HepG2 (cell line): ENCODE measurements around the gene GUCA2B. TPM values are rescaled to one million over a fixed set of nuclear protein-coding genes. Genes with fewer than 3 reads are reported as not detected.

Experiments
- ATAC-seq: fragments of 200-7000 bp; cut with Tn5 transposase; 3 replicates; pipeline ENCODE4 v1.9.1; 2020; ENCODE audit warnings: mild to moderate bottlenecking, moderate library complexity
- BruUV-seq: library from RNA; stranded (reverse); fragments of 400-500 nt; replicated peaks from 2 replicates; lab custom pipeline; 2021; lab: Mats Ljungman, UMichigan
- CTCF ChIA-PET: fragments of 300-600 bp; formaldehyde crosslinking; extraction: SDS; loops from one replicate; lab custom pipeline; 2021; ENCODE audit warnings: low total read pairs, inconsistent platforms, low intra/inter-chr PET ratio; lab: Yijun Ruan, JAX
- POLR2A ChIA-PET: fragments of 350-600 bp; sonication (Branson Sonifier 250); formaldehyde crosslinking; loops from one replicate; lab custom pipeline; 2020; ENCODE audit warnings: antibody characterized with exemption, inconsistent platforms; lab: Yijun Ruan, JAX
- DNase-seq: peaks from one replicate; pipeline ENCODE4 v3.0.0-alpha.2; 2015; ENCODE audit warnings: low spot score
- FAIRE-seq: peaks from 3 replicates; lab custom pipeline; 2011; peaks lifted over from hg19 to GRCh38; lab: Jason Lieb, UNC
- H2AFZ ChIP-seq: one replicate; pipeline ENCODE4 v1.6.1; 2011; ENCODE audit warnings: low read length, inconsistent platforms
- H3K27ac ChIP-seq: fragments of 300-600 bp; 3 replicates; pipeline ENCODE4 v1.8.0; 2011; ENCODE audit warnings: mixed run types, mild to moderate bottlenecking, mixed read lengths, low read length, inconsistent platforms; ENCODE audit not compliant: insufficient read depth; ENCODE audit errors: extremely low read length
- H3K27me3 ChIP-seq, 2 experiments: fragments of 200-600 bp in 1 of 2; 2 replicates in 1 of 2; 3 replicates in 1 of 2; pipeline versions ENCODE4 v1.6.0 to v1.8.0; 2011; ENCODE audit warnings: low read length in 2 of 2, mild to moderate bottlenecking in 2 of 2, moderate library complexity in 2 of 2, inconsistent platforms in 1 of 2; ENCODE audit not compliant: insufficient read depth in 2 of 2, control insufficient read depth in 1 of 2
- H3K36me3 ChIP-seq, 2 experiments: fragments of 200-600 bp in 1 of 2; replicated peaks in 1 of 2; 2 replicates in 1 of 2; 3 replicates in 1 of 2; pipeline versions ENCODE4 v1.5.1 to v1.8.0; 2011; ENCODE audit warnings: low read length in 2 of 2, inconsistent platforms in 1 of 2; ENCODE audit not compliant: insufficient read depth in 2 of 2, control insufficient read depth in 1 of 2
- H3K4me1 ChIP-seq: 2 replicates; pipeline ENCODE4 v1.5.1; 2012; ENCODE audit warnings: low read length, inconsistent platforms; ENCODE audit not compliant: insufficient read depth
- H3K4me2 ChIP-seq: 2 replicates; pipeline ENCODE4 v1.6.0; 2011; ENCODE audit warnings: low read depth, low read length, inconsistent platforms
- H3K4me3 ChIP-seq, 3 experiments: fragments of 200-600 bp in 1 of 3; sonication (generic), shearing (Covaris generic) in 1 of 3; replicated peaks in 1 of 3; 2 replicates each; pipeline ENCODE4 v1.5.1; 2011 to 2016; ENCODE audit warnings: low read length in 3 of 3, inconsistent platforms in 2 of 3, low read depth in 2 of 3, mild to moderate bottlenecking in 2 of 3, control low read depth in 1 of 3, mixed read lengths in 1 of 3; ENCODE audit not compliant: insufficient read depth in 1 of 3
- H3K79me2 ChIP-seq: one replicate; pipeline ENCODE4 v1.6.1; 2011; ENCODE audit warnings: low read length, inconsistent platforms; ENCODE audit not compliant: insufficient read depth
- H3K9ac ChIP-seq: 2 replicates; pipeline ENCODE4 v1.6.0; 2011; ENCODE audit warnings: mild to moderate bottlenecking, low read depth, low read length, inconsistent platforms; ENCODE audit not compliant: insufficient read depth
- H3K9me3 ChIP-seq: 2 replicates; pipeline ENCODE4 v1.5.1; 2012; ENCODE audit warnings: mild to moderate bottlenecking, low read length
- H4K20me1 ChIP-seq: 2 replicates; pipeline ENCODE4 v1.6.0; 2011; ENCODE audit warnings: inconsistent platforms, mild to moderate bottlenecking, low read length, moderate library complexity; ENCODE audit not compliant: insufficient read depth
- CREB1 ChIP-seq, 2 experiments: fragments of 450-650 bp in 1 of 2; IDR thresholded peaks; 2 replicates each; pipeline ENCODE4 v1.6.1; 2016 to 2017; ENCODE audit warnings: control low read depth in 1 of 2, mild to moderate bottlenecking in 1 of 2, missing compliant biosample characterization in 1 of 2, missing genetic modification characterization in 1 of 2
- PHF20 ChIP-seq: sonication (generic); formaldehyde crosslinking; IDR thresholded peaks from 2 replicates; pipeline ENCODE4 v1.5.0; 2020; ENCODE audit warnings: mild to moderate bottlenecking, missing genetic modification reagents
- REL ChIP-seq: sonication (generic); formaldehyde crosslinking; conservative IDR thresholded peaks from 2 replicates; pipeline ENCODE4 v1.8.0; 2022; ENCODE audit warnings: mild to moderate bottlenecking, missing genetic modification reagents, moderate library complexity
- SOX6 ChIP-seq, 2 experiments: fragments of 450-650 bp in 1 of 2; sonication (generic) in 1 of 2; formaldehyde crosslinking in 1 of 2; IDR thresholded peaks; 2 replicates each; pipeline versions ENCODE4 v1.4.0 to v1.6.1; 2017 to 2020; ENCODE audit warnings: antibody characterized with exemption in 1 of 2, mild to moderate bottlenecking in 1 of 2, missing genetic modification reagents in 1 of 2
- ZNF510 ChIP-seq: sonication (generic); formaldehyde crosslinking; IDR thresholded peaks from 2 replicates; pipeline ENCODE4 v1.4.0; 2020; ENCODE audit warnings: low read depth, mild to moderate bottlenecking, missing genetic modification reagents
- ZNF660 ChIP-seq: sonication (generic); formaldehyde crosslinking; IDR thresholded peaks from 2 replicates; pipeline ENCODE4 v1.5.1; 2020; ENCODE audit warnings: mild to moderate bottlenecking, low read depth, missing genetic modification reagents, borderline replicate concordance
- ZNF709 ChIP-seq: sonication (generic); formaldehyde crosslinking; IDR thresholded peaks from 2 replicates; pipeline ENCODE4 v1.5.0; 2020; ENCODE audit warnings: mild to moderate bottlenecking, missing genetic modification reagents
- ZNF768 ChIP-seq: sonication (generic); formaldehyde crosslinking; IDR thresholded peaks from 2 replicates; pipeline ENCODE4 v1.4.0; 2020; ENCODE audit warnings: missing genetic modification reagents
- WGBS: methylation state at CpG from one replicate; pipeline ENCODE4 v1.1.6; 2017; ENCODE audit warnings: low lambda C conversion rate; 5-methylcytosine and 5-hydroxymethylcytosine counted together
- in situ Hi-C: cut with HindIII; loops from 2 replicates; pipeline ENCODE4 v1.10.0; 2017; ENCODE audit warnings: low pct_unique_long_range_greater_than_20kb; ENCODE audit not compliant: extremely low pct_ligation_motif_present
- intact Hi-C: fragments of 100-400 bp; cut with micrococcal nuclease; formaldehyde crosslinking; loops from one replicate; pipeline ENCODE4 v1.10.0; 2022; ENCODE audit not compliant: unreplicated experiment
- polyA plus RNA-seq, 8 experiments: library from polyadenylated mRNA; depleted of rRNA in 3 of 8; stranded (reverse) in 7 of 8; unstranded in 1 of 8; fragments of >200 nt; fragmentation: Illumina TruSeq in 4 of 8; extraction: Trizol in 4 of 8; gene quantifications; 2 replicates each; pipeline versions ENCODE4 v1.2.1 to v1.2.3, GENCODE V29; 2011 to 2016; ENCODE audit warnings: low read depth in 4 of 8, missing spikeins in 1 of 8, mixed read lengths in 1 of 8; ENCODE audit not compliant: insufficient read depth in 1 of 8
- total RNA-seq, 5 experiments: library from RNA; depleted of rRNA; stranded (reverse); fragments of >200 nt; fragmentation: Illumina TruSeq; extraction: Trizol; gene quantifications; 2 replicates each; pipeline ENCODE4 v1.2.3, GENCODE V29; 2016; ENCODE audit warnings: low read depth in 1 of 5
- TF ChIP-seq, protein P1 (sequence below): sonication (generic); formaldehyde crosslinking; IDR thresholded peaks from 2 replicates; pipeline ENCODE4 v1.5.1; 2020; ENCODE audit warnings: missing genetic modification reagents, mild to moderate bottlenecking, borderline replicate concordance
- TF ChIP-seq, protein P2 (sequence below): sonication (generic); formaldehyde crosslinking; IDR thresholded peaks from 2 replicates; pipeline ENCODE4 v1.4.0; 2020; ENCODE audit warnings: missing genetic modification reagents, low read depth, mild to moderate bottlenecking, borderline replicate concordance

GUCA2B gene
- total and polyA plus RNA-seq, 2 of the 13 experiments (the other 11 are each of a cell fraction or from before 2014, with no cell fraction given) = not detected

DNA sequence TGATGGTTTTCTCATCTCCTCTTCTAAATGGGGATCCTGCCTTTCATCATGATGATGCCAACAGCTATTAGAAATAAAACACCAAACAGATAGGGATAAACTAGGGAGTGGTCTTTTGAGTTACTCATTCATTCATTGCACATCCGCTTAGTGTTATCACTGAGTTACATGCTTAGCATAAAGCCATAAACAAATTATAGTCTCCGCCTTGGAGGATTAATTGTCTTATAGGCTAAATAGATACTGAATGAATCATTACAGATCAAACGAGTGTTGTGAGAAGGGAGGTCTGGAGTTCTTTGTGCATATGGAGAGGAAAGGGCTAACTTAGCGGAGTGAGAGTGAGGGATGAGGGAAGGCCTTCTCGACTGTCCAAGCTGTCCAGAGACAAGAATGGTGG lies 19.8 kb upstream of the GUCA2B start:
- no TSS peak for BruUV-seq
- no peak overlapping the region for H3K4me2 ChIP-seq
- FAIRE-seq = no peak

DNA sequence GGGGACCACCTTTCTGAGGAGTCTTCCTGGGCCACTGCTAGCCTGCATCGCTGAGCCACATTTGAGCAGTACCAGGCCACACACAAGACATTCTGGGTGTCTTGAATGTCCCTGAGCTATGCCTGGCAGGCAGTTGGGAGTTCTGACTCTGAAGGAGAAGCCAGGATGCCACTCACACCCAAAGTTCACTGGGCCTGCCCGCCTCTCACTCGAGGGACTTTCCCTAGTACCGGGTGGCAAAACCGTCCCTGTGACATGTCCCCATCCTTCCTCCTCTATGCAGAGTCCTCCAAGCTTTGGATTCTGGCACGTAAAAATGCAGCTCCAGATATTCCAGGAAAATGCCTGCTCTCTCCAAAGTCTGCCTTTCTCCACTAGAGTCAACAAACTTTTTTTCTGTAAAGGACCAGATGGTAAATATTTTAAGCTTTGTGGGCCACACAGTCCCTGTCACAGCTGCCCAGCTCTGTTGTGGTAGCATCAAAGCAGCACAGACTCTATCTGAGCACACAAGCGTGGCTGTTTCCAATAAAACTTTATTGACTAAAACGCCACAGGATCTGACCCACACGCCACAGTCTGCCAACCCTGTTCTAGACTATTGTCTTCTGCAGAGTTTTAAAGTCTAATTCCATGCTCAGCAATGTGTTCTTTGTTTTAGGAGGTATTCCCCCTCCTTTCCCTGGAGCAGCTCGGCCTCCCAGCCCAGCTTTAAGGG lies 19.2 kb upstream of the GUCA2B start:
- H3K79me2 ChIP-seq = no peaks in the 10 kb centered on the region
- no TSS peak for BruUV-seq
- H3K4me3 ChIP-seq = no peak overlapping the region
- no peak overlapping the region for H3K4me2 ChIP-seq
- in situ Hi-C loops = no loop called here
- H3K36me3 ChIP-seq = no peaks in the 10 kb centered on the region
- H3K27me3 ChIP-seq = peaks cover 0 to 23% of the 10 kb centered on the region in 2 experiments; a peak in 4 of 5 replicates
- DNase-seq (no peak), FAIRE-seq (no peak), ATAC-seq (no peak)
- H4K20me1 ChIP-seq = no peaks in the 10 kb centered on the region
- intact Hi-C loops = no loop called here
- H2AFZ ChIP-seq = no peak overlapping the region
- no peaks in the 10 kb centered on the region for H3K9me3 ChIP-seq
- H3K4me1 ChIP-seq = no peaks in the 10 kb centered on the region
- CTCF ChIA-PET = no interaction called here
- H3K9ac ChIP-seq = no peak overlapping the region
- H3K27ac ChIP-seq = no peak overlapping the region
- whole genome bisulfite sequencing = 16% methylated on average over 8 of the region's 10 CpGs
- POLR2A ChIA-PET = no interaction called here
- TF ChIP-seq, protein P1, sequence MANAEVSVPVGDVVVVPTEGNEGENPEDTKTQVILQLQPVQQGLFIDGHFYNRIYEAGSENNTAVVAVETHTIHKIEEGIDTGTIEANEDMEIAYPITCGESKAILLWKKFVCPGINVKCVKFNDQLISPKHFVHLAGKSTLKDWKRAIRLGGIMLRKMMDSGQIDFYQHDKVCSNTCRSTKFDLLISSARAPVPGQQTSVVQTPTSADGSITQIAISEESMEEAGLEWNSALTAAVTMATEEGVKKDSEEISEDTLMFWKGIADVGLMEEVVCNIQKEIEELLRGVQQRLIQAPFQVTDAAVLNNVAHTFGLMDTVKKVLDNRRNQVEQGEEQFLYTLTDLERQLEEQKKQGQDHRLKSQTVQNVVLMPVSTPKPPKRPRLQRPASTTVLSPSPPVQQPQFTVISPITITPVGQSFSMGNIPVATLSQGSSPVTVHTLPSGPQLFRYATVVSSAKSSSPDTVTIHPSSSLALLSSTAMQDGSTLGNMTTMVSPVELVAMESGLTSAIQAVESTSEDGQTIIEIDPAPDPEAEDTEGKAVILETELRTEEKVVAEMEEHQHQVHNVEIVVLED (CRISPR knock-in tag) = no peak
- TF ChIP-seq ZNF709 (no peak), REL (CRISPR knock-in tag) (no peak)

More for the DNA sequence above, 19.8 kb upstream of the GUCA2B start:
- in situ Hi-C loops (no loop called here), intact Hi-C loops (no loop called here)
- H3K36me3 ChIP-seq = no peaks in the 10 kb centered on the region
- WGBS = 47% methylated on average over 5 of the region's 5 CpGs
- H3K79me2 ChIP-seq = no peaks in the 10 kb centered on the region
- H3K27me3 ChIP-seq = peaks cover 0 to 28% of the 10 kb centered on the region in 2 experiments; a peak in 4 of 5 replicates
- no peak overlapping the region for H3K4me3 ChIP-seq
- H3K4me1 ChIP-seq = no peaks in the 10 kb centered on the region
- no peaks in the 10 kb centered on the region for H3K9me3 ChIP-seq
- H2AFZ ChIP-seq = no peak overlapping the region
- ChIA-PET POLR2A (no interaction called here), CTCF (no interaction called here)
- no peaks in the 10 kb centered on the region for H4K20me1 ChIP-seq
- H3K9ac ChIP-seq = no peak overlapping the region
- ATAC-seq = no peak
- TF ChIP-seq, protein P2, sequence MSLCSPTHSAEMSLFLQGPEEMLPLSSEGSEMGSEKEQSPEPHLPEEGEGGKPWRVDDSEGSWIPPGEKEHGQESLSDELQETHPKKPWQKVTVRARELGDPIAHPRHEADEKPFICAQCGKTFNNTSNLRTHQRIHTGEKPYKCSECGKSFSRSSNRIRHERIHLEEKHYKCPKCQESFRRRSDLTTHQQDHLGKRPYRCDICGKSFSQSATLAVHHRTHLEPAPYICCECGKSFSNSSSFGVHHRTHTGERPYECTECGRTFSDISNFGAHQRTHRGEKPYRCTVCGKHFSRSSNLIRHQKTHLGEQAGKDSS (CRISPR knock-in tag) = no peak
- no peak for TF ChIP-seq SOX6 (IDR thresholded peaks at IDR 0.05)
- no peak for TF ChIP-seq SOX6 (CRISPR knock-in tag; IDR thresholded peaks at IDR 0.05)
- TF ChIP-seq ZNF510 (CRISPR knock-in tag) = no peak
- TF ChIP-seq ZNF768 (CRISPR knock-in tag) = no peak
- TF ChIP-seq CREB1 (IDR thresholded peaks at IDR 0.05) = no peak
- no peak for TF ChIP-seq CREB1 (CRISPR knock-in tag; IDR thresholded peaks at IDR 0.05)
- no peak for TF ChIP-seq ZNF660 (CRISPR knock-in tag)
- TF ChIP-seq PHF20 (CRISPR knock-in tag) = no peak
- no peak overlapping the region for H3K27ac ChIP-seq
- no peak for DNase-seq
